Germinal center (tissue), 1 donor: ENCODE results near the gene FRS2.
A peak's percentile ranks its signal among the peaks of the same experiment; 100 is the strongest.
"Not testable (repeated sequence)": the region's sequence is repeated elsewhere in the genome, so short reads cannot be mapped to it uniquely, and the experiment has no call there.

Experiments
- DNase-seq: peaks from one replicate; pipeline ENCODE4 v3.0.0; 2012; ENCODE audit warnings: mixed read lengths, low spot score

FRS2 gene, protein sequence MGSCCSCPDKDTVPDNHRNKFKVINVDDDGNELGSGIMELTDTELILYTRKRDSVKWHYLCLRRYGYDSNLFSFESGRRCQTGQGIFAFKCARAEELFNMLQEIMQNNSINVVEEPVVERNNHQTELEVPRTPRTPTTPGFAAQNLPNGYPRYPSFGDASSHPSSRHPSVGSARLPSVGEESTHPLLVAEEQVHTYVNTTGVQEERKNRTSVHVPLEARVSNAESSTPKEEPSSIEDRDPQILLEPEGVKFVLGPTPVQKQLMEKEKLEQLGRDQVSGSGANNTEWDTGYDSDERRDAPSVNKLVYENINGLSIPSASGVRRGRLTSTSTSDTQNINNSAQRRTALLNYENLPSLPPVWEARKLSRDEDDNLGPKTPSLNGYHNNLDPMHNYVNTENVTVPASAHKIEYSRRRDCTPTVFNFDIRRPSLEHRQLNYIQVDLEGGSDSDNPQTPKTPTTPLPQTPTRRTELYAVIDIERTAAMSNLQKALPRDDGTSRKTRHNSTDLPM

DNA sequence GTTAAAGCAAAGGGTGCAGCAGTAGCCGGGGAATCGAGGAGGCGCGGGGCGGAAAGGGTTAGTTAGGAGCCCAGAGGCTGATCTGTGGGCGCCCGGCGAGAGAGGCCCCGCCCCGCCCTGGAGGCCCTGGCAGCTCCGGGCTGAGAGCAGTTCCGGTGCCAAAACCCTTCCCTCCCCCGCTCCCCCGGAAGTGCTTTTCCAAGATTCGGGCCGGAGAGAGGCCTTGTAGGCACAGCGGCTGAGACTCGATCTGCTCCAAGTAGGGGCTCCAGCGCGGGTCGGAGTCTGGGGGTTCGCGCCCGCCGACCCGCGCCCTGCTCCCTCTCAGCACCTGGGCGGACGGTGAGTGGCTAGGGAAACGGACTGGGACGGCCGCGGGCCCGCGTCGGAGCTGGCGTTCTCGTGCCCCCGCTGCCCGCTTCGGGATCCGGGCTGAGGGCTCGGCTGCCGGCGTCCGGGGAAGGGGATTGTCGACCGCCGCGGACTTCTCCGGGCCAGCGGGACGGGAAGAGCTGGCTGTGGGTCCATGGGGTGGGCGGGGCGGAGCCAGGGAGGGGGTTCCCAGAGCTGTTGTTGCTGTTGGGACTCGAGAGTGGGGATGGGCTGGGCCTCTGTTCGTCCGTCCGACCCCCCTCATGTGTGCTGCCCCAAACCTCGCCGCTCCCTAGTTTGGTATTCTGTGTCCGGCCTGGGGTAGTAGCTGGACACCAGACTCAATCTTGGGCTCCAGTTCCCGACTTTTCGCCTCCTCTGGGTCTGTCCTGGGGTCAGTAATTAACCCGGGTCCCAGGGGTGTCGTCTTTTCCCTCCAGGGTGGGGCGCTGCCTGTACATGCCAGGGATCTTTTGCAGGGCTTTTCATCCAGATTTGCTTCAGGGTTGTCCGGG lies at the start of gene FRS2:
TSS of gene FRS2 (plus strand) at position 200 of the 887 bp plus-strand sequence. CDS start 98,643 bp downstream, outside the sequence.
- DNase-seq, result peak; percentile 91

DNA sequence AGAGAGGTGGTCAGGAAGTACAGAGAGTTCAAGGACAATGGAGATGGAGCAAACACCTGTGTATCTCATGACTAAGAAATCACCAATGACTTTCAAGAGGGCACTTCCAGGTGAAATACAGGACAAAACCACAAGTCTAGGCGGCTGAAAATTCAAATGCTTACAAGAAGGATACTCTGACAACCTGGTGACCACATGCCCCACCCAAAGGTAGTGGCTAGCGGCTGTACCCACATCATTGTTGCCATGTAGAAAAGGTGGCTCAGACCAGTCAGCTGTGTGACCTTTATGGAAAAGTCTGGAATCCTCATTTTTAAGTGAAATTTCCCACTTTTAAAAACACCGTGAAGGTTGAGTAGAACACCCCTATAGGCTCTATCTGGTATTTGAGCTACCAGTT lies 48.6 kb upstream of the FRS2 start:
- DNase-seq, result no peak

DNA sequence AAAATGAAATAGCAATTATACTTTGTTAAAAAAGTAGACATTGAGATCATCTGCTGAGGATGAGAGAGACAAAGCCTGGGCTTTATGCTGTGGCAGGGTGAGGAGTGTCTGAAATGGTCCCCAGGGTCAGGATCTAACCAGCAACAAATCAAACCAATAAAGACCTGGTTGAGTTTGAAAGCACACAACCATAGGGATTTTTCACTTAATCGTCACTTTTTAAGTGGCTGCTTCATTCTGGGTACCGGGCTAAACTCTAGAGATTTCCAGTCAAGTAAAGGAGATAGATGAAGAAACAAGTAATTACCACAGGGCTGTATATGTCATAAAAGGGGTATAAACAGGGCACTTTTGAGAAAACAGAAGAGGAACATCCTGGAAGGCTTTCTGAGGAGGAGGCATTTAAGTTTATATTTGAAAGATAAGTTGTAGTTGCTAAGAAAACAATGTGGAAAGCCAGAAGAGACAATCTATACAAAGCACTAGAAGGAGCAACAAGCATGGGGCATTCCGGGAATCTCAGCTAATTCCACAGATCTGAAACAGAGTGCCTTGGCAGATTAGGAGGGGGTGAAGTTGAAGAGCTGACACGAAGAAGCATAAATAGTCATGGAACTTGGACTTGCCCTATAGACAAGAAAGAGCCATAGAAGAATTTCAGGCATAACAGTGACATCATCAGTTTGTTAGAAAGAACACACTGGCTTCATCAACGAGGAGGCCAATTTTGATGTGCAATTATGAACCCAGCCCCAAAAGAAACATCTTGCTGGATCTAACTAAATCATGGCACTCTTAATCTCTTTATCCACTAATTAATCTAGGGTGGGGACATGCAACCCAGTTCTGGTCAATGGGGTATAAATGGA lies 46.9 kb upstream of the FRS2 start:
- no peak for DNase-seq

DNA sequence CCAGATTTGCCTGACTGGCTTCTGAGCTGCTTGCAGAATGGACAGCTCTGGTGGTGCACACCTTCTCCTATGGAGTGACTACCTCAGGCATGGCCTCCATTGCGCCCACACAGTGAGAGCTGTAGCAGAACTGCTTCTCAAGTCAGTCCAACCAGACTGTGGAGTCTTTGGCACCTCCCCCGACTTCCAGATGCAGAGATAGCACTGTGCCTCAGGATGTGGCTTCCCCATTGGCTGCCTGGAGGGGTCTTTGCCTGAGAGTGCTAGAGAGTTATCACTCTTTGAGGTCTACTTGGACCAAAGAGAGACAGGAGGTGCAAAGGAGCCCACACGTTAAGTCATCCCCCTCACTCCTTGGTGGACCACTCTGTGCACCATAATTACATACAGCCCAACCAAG lies 44.8 kb upstream of the FRS2 start:
- DNase-seq, result no peak

DNA sequence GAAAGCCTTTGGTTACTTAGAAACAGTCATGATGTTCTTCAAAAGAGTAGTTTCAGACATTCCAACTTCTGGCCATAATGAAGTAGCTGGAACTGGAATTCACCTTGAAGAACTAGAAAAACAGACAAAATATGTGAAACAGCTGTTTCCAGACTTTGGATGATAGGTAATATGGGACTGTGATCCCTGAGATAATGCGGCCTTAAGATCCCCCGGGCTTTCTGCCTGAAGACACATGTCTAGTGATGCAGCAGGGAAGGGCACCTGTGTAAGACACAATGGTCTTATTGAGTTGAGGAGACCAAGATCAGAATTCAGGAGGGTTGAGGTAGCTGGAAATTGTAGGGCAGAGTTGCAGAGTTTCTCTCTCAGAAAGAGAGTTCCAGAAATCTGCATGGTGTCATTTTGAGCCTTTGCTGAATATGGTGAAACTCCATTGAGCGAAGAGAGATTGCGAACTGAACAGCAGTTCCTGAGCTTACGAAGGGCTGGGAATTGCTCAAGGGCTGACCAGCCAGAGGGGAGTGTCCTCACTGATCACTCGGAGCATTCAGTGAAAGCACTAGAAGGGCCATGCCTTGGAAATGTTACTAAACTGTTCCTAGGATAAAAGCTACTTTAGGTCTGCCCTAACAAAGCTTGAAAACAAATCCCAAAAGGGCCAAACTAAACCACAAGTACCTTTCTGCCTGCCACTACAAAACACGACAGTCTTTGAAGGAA lies 41.7 kb upstream of the FRS2 start:
- DNase-seq, result no peak

DNA sequence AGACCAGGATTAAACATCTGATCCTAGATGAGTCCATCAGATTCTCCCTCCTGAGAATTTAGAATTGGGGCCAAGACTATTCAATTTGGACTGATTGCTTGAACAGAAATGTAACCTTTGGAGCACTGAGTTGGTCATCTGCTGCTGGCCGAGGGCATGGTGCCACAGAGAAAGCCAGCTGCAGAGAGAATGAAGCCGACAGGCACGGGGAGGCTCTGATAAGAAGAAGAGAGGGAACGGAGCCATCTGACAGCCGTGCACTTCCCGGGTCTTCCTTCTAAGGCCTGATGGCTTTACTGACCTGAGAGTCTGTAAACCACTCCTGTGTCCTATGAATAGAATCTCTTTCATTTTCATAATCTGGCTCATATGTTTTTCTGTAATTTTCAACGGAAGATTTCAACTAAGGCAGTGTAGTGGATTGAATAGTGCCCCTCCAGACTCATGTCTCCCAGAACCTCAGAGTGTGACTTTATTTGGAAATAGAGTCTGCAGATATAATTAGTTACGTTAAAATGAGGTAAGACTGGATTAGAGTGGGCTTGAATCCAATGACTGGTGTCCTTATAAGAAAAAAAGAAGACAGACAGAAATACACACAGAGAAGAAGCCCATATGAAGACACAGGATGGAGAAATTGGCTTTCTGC lies 39.1 kb upstream of the FRS2 start:
- DNase-seq, result no peak

DNA sequence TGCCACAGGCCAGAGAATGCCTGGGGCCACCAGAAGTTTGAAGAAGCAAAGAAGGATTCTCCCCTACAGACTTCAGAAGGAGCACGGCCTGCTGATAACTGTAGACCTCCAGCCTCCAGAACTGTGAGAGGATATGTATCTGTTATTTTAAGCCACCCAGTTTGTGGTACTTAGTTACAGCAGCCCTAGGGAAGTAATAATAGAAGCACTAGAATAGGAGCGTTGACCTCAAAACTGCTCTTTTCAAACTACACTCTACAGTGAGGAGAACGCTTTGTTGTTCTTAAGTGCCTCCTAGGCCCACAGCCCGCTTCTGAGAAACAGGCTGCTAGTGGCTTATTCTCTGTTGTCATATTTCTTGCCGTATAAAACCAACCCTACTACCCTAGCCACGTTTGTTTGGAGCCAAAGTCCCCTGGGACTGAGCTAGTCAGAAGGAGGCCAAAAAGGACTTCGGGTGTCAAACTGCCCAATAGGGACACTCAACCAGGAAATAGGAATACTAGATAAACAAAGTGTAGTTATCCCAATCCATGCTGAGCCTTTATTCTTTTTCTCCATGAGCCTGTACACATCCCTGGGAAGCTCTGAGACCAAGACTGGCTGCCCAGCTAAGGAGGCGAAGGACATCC lies 38.5 kb upstream of the FRS2 start:
- no peak for DNase-seq

DNA sequence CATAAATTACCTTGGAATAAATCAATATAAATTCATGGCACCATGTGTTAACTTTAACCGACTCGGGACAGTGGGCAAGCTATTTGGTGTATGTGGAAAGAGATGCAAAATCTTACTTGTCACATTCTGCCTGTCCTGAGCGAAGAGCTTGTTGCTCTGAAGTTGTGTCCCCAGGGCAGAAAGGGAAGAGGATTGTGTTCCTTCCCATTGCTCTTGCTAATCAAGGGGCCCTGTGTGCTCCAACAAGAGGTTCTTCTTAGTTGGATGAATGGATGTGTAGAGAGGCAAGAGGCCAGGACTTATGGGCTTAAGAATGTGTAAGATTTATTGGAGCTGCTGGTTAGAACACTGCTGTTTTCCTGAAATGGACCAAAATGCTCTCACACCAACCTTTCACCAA lies 36.5 kb upstream of the FRS2 start:
- no peak for DNase-seq

DNA sequence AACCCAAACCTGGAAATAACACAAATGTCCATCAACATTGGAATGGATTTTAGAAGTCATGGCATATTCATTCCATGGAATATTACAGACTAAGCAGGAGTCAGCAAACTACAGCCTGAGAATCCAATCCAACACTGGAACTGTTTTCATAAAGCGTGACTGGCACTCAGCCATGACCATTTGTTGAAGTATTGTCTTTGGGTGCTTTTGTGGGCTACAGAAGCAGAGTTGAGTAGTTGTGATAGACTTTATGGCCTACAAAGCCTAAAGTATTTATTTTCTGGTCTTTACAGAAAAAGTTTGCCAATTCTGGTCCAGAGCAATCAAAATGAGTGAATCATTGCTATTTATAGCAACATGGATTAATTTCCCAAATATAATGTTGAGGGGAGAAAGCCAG lies 34.5 kb upstream of the FRS2 start:
- DNase-seq, result no peak

DNA sequence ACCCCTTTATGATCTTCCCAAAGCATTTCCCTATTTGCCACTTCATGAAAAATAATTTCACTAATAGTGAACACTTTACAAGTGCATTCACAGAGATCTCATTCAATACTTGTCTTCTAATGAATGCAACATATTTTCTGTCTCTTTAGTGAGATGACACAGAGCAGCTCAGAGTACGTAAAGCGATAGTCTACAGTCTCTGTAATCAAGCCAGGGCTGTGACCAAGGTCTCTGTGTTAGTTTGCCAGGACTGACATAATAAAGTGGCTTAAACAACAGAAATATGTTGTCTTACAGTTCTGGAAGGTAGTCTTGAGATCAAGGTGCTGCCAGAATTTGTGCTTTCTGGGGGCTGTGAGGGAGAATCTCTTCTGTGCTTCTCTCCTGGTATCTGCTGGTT lies 33.1 kb upstream of the FRS2 start:
- no peak for DNase-seq

DNA sequence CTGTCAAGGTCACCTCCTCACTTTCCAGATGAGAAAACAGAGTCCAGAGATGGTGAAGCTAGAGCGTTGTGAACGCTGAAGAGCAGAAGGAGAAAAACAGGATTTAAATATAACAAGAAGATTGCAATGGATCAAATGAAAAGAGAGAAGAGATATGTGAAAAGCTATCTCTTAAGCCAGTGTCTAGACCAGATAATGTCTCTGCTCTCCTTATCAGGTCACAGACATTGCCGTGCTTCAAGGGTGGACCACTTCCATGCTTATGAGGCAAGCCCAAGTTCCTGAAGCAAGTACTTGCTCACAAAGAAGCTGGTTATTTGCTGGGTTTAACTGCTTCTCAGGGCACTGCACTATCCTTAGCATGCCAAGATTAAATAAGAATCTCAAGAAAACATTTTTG lies 31.6 kb upstream of the FRS2 start:
- no peak for DNase-seq

DNA sequence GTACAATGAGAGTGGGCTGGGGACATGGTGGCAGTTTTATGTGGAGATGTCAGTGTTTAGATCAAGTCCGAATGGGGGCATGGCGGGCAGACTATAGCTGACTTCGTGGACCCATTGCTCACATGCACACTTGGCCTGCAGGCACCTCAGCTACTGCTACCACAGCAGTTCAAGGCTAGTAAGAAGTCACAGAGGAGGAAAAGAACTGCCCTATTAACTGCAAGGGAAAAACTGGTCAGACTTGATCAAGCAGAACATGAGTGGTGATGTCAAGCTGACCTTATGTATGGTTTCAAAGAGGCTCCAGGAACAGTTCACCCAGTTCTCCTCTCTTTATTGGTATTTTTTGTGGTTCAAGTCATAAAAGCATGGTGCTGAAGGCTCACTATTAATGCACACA lies 30.2 kb upstream of the FRS2 start:
- DNase-seq, result no peak

DNA sequence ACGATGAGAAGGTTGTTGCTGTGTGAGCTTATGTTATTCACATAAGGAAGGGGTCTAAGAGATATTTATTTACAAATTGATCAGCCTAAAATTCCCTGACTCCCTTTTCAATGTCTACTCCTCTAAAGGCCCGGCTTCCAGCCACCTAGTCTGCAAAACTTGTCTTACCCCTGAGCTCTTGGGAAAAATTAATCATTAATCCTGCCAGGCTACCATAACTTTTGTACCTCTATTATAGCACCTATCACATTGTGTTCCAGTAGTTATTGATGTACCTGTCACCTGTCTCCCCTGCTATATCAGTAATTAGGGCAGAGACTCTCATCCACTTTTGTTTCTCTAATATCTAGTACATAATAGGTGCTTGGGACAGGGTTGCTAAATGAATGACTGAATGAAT lies 29.3 kb upstream of the FRS2 start:
- no peak for DNase-seq

DNA sequence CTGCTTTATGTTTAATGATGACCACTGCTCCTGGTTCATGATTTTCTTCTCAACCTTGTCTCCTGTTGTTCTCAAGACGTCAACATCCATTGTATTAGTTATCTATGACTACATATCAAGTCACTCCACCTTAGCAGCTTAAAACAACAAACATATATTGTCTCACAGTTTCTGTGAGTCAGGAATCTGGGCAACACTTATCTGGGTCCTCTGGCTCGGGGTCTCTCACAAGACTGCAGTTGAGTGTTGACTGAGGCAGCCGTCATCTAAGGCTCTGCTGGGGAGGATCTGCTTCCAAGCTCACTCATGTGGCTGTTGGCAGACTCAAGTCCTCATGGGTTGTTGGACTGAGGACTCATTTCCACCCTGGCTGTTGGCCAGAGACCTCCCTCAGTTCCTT lies 27.3 kb upstream of the FRS2 start:
- no peak for DNase-seq

DNA sequence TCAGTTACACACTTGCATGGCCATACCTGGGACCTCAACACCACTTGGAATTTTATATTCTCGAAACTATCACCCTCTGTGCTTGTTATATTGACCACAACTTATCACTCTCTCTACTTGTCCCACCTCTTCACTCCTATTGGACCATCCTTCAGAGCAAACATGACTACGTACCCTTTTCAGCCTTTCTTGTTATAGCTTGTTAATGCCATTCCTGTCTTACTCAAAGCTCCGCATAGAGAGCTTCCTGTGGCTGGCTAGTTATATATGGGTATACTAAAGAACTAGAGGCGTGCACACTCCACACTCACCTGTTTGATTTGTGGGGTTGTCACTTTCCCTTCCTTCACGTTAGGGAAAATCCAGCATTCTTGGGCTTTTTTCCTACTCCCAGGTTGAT lies 26.3 kb upstream of the FRS2 start:
- no peak for DNase-seq

DNA sequence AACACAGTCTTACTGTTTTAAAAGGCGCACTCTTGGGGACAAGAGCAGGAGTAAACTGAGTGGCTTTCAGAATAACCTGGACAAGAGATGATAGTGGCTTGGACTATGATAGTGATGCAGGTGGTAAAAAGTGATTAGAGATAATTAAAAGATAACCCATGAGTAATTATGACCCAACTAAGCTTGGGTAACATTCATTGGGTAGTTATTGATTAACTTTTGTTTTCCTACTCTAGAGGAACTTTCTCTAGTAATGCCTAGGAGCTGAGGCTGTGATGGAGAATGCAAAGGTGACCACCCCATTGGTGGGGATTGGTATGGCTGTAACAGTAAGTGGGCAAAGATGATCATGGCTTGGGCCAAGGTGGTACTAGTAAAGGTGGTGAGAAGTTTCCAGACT lies 22.3 kb upstream of the FRS2 start:
- DNase-seq, result no peak

DNA sequence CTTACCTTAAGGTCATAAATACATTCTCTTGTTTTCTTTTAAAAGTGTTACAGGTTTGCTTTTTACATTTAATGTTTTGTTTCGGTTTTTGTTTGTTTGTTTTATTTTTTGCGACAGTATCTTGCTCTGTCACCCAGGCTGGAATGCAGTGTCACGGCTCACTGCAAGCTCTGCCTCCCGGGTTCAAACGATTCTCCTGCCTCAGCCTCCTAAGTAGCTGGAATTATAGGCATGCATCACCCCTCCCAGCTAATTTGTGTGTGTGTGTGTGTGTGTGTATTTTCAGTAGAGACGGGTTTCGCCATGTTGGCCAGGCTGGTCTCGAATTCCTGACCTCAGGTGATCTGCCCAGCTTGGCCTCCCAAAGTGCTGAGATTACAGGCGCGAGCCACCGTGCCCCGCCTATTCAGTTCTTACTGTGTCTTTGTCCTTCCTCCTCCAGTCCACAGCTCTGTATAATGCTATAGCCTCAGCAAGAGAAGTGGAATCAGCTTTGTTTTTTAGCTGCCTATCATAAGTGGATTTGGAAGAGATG lies 17.5 kb upstream of the FRS2 start:
- DNase-seq, result not testable (repeated sequence)

DNA sequence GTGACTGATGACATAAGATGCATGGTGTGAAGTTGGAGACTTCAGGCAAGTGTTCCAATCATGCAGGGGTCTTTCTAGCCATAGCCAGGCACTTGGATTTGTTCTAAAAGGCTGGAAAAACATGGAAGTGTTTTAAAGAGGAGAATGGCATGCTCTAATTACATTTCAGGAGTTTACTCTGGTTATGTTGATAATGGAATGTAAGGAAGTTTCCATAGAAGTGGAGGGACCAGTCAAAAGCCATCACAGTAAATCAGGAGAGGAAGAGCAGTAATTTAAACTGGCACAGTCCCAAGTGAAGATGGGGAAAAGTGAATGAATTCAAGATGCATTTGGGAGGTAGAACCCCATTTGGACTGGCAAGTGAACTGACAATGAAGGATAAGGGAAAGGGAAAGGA lies 13.9 kb upstream of the FRS2 start:
- DNase-seq, result no peak

DNA sequence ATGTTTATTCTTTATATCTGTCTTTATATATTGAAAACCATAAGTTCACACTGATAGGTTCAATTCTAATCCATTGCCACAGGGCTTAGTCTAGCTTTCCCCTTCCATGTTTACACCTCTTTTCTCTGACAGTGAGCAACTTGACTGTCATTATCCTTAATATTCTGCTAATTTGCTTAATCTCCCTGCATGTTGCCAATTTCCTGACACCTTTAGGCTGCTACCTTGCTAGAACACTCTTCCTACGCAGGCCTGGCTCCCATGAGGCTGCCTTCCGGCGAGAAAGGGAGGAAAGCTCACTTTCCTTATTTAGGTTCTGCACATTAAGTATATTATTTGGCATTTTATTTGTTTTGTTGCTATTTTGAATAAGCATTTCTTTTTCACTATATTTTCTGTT lies 12.8 kb upstream of the FRS2 start:
- no peak for DNase-seq

DNA sequence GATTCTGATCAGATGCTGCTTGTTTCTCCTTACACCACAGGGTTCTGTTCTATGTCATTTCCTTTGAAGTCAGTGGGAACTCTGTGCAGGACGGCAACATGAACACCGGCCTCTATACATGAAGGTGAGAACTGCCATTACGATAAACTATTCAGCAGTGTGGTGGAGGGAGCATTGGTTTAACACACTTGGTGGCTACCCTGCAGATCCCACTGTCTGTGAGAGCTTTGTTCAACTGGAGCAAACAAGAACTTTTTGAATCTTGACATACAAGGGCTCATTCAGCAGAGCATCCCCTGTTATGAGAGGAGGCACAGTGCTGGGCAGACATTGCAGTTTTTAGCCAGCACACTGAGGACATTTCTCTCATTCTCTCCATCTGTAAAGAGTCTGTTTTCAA lies 10.7 kb upstream of the FRS2 start:
- DNase-seq, result no peak
